Measurements from ENCODE around the gene MORN4. TPM values are rescaled to one million over a fixed set of nuclear protein-coding genes. Genes with fewer than 3 reads are reported as not detected.
"Not testable (repeated sequence)": the region's sequence is repeated elsewhere in the genome, so short reads cannot be mapped to it uniquely, and the experiment has no call there.

The MORN4 gene
- polyA plus RNA-seq, 10 donors = 3.7 to 7.6 (median 5.1) TPM

DNA sequence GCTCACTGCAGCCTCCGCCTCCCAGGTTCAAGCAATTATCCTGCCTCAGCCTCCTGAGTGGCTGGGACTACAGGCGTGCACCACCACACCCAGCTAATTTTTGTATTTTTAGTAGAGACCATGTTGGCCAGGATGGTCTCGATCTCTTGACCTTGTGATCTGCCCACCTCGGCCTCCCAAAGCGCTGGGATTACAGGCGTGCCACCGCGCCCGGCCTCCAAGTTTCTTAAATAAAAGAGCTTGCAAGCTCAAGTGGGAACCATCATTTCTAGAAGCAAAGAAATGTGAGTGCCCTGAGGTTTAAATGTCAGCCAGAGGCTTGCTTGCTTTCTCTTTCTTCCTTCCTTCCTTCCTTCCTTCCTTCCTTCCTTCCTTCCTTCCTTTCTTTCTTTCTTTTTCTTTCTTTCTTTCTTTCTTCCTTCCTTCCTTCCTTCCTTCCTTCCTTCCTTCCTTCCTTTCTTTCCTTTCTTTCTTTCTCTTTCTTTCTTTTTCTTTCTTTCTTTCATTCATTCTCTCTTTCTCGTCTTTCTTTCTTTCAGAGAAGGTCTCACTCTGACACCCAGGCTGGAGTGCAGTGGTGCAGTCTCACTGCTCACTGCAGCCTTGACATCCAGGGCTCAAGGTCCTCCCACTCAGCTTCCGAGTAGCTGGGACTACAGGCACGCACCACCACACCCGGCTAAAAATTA is 9.3 kb upstream of the MORN4 start:
- DNase-seq = not testable (repeated sequence)

DNA sequence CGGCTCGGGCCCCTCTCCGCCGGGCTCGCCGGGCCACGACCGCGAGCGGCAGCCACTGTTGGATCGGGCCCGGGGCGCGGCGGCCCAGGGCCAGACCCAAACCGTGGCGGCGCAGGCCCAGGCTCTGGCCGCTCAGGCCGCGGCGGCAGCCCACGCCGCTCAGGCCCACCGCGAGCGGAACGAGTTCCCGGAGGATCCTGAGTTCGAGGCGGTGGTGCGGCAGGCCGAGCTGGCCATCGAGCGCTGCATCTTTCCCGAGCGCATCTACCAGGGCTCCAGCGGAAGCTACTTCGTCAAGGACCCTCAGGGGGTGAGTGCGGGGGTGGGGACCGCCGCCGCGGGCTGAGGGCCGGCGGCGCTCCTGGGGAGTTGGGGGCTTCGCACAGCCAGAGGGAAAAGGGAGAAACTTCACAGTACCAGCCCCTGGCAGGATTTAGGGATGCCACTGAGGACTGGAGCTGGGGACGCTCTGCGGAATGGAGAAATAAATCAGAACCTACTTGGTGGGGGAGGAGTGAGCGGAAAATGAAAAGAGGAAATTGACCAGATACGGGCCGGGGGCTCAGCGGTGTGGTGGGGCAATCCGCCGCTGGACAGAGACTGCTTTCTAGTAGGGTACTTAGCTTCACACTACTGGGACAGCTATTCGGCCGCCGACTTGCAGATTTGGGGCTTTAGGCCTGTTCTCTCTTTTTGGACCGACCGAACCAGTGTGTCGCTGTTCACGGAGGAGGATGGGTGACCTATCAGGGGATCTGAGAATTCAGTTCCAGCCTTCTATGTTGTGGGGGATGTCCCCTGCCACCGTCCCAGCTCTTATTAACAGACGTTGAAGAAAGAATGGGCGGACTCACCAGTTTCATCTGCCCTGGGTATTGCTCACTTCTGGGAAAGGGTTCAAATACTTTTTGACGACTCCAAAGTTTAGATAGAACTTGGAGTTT is 7.8 kb upstream of the MORN4 start:
- DNase-seq = peak; percentile 15 to 76 (median 45)

DNA sequence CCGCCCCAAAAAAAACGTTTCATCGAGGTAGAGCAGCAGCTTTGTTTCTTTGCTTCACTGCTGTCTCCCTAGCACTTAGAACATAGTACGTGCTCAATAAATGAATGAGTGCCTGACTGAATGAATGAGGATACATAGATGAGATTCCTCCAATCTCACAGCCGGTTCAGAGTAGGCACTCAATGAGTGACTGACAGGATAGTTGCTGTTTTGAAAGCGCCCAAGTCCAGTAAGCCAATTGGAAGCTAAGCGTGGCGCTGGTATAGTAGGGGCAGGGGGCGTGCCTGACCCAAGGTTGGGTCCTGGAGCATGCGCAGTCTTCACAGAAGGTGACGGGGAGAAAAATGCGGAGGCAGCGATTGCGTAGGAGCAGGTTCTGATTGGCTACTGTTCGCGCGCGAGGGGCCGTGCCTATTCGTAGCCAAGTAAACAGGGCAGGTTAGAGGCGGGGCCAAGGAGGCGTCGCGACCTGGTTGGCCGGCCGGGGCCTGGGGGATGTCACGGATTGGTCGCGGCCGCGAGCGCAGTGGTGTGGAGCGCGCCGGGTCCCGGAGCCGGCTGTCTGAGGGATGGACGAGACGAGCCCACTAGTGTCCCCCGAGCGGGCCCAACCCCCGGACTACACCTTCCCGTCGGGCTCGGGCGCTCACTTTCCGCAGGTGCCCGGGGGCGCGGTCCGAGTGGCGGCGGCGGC is 7.0 kb upstream of the MORN4 start, which contains the start of gene PI4K2A:
Gene PI4K2A, plus strand, starts transcription at position 498 of the 694 bp plus-strand sequence. Its CDS starts 72 bp downstream, at position 570.
- DNase-seq = peak; percentile 98 to 99 (median 99)

DNA sequence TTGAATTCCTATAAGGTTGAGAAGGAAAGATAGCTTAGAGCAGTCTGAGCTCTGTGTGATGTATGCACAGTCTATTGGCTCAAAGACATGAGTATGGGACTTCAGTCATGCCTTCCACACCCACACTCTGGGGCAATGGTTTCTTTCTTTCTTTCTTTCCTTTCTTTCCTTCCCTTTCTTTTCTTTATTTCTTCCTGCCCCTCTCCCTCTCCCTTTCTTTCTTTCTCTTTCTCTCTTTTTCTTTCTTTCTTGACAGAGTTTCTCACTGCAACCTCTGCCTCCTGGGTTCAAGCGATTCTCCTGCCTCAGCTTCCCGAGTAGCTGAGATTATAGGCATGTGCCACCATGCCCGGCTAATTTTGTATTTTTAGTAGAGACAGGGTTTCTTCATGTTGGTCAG is 5.8 kb upstream of the MORN4 start:
- DNase-seq = not testable (repeated sequence)

DNA sequence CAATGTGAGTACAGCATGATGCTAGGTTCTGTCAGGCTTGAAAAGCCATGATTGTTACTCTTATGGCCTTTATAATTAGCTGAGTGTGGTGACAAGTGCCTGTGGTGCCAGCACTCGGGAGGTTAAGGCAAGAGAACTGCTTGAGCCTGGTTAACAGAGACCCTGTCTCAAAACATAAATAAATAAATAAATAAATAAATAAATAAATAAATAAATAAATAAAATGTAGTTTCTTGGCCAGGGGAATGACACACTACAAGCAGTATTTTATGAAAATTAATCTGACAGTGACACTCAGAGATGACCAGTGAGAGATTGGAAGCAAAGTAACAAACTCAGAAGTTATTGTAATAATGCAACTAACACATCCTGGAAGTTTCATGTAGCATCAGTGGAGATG is 2.3 kb upstream of the MORN4 start:
- DNase-seq = no peak

DNA sequence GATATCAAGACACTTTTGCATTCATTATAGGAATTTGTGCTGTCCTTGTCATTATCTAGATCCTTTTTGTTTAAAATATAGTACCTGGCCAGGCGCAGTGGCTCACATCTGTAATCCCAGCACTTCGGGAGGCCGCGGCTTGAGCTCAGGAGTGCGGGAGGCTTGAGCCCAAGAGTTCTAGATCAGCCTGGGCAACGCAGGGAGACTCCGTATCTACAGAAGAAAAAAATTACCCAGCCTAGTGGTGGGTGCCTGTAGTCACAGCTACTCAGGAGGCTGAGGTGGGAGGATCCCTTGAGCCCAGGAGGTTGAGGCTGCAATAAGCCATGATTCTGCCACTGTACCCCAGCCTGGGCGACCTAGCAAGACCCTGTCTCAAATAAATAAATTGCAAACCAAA is 621 bp upstream of the MORN4 start:
- DNase-seq = no peak

DNA sequence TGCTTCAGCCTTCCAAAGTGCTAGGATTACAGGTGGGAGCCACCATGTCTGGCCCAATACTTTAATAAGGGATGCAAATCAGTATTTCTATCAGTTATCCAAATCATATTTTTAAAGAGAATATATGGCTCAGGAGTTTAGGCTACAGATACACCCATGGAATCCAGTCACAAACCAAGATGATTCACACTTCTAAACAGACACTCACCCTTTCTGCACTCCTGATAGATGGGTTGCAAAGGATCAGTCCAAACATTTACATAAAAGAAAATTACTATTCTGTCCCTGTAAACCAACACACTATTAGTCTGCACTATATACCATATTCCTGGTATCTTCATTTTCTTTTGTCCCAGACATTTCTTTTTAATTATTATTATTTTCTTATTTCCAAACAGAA is 2.2 kb downstream of the MORN4 start:
- DNase-seq = no peak

DNA sequence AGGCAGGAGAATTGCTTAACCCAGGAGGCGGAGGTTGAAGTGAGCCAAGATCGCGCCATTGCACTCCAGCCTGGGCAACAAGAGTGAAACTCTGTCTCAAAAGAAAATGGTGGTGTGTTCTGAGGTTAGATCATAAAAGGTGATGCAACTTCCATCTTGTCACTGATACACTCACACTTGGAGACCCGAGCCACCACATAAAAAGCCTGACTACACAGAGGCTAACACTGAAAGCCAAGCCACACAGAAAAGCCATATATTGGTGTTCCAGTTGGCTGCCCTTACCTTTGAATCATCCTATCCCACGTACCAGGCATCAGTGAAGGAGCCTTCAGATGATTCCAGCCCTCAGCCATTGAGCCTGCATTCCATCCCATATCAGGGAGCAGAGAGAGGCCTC is 4.0 kb downstream of the MORN4 start:
- DNase-seq = no peak

DNA sequence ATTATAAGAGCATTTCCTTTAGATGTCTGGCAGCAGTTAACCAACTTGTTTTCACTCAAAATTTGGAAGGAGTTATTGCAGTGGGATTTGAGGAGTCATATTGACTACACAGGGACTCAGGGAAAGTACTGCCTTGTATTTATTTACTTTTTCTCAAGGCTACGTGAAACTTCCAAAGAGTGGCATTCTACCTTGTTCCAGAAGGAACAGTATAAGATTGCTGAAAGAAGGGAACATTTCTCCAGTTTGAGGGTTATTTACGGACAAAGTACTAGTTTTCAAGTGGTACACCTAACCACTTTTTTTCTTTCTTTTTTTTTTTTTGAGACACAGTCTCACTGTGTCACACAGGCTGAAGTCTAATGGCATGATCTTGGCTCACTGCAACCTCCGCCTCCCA is 5.1 kb downstream of the MORN4 start:
- no peak for DNase-seq

DNA sequence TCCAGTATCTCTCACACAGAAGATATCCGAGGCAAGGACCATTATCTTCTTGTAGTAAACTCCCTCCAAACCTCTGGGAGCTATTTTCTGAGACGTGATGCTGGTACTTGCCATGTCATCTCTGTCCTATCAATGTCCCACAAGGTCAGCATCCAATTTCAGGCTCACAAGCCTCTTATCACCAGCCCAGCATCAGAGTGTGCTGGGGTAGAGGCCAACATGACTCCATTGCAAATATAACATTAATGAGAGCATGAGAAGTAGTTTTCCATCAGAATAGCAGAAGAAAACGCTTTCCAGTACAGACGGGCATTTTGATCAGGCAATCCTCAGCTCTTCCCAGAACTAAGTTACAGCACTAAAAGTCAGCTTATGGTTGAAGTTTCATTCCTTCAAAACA is 5.6 kb downstream of the MORN4 start:
- no peak for DNase-seq

DNA sequence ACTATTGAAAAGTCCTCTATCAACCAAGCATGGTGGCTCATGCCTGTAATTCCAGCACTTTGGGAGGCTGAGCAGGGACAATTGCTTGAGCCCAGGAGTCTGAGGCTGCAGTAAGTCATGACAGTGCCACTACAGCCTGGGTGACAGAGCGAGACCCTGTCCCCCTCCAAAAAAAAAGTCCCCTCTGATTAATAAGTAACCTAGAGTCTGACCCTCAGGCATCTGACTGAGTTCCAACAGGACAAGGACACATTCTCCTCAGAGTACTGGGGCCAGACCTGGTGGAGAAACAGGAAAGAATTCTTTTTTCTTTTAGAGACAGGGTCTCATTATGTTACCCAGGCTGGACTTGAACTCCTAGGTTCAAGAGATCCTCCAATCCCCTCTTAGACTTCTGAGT is 10.0 kb downstream of the MORN4 start:
- DNase-seq = no peak

DNA sequence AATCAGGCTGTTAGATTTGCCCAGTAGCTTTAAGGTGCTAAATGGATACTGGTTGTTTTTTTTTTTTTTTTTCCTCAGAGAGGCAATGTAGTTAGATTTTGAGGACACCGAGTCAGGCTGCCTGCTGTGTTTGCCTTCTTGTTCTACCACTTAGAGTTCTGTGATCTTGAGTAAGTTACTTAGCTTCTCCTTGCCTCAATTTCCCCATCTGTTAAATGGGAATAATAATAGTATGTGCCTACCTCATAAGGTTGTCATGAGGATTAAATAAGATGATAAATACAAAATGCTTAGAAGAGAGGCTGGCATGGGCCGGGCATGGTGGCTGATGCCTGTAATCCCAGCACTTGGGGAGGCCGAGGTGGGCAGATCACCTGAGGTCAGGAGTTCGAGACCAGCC is 14.6 kb downstream of the MORN4 start:
- DNase-seq = no peak

DNA sequence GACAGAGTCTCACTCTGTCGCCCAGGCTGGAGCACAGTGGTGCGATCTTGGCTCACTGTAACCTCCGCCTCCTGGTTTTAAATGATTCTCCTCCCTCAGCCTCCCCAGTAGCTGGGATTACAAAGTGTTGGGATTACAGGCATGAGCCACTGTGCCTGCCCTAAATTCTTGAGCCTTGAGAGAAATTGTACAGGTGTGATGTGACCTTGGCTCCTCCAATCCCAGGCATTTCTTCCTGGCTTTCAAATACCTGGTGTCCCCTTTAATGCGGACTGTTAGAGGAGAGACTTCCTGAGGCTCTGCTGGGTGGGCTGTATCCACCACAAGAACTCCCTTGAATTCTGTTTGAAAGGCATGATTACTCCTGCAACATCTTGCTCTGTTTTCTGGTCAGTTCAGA is 15.0 kb downstream of the MORN4 start:
- no peak for DNase-seq

DNA sequence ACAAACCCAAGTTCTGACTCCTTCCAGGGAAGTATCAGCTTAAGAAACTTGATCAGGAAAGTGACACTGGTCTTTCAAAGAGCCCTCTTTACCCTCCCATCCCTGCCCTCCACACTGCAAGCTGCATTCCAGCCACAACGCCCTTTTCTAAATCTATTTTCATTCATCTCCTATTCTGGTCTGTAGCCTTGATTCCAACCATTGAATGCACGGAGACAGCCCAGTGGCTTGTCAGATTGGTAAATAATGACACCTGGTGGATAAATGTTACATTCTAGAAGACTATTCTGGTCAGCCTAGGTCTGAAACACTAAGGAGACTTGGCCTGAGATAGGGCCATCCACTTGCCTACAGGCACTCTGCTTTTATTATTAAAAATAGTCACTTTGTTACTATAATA is 20.9 kb downstream of the MORN4 start:
- peak in 2 of 3 donors; percentile 63 to 72 for DNase-seq

DNA sequence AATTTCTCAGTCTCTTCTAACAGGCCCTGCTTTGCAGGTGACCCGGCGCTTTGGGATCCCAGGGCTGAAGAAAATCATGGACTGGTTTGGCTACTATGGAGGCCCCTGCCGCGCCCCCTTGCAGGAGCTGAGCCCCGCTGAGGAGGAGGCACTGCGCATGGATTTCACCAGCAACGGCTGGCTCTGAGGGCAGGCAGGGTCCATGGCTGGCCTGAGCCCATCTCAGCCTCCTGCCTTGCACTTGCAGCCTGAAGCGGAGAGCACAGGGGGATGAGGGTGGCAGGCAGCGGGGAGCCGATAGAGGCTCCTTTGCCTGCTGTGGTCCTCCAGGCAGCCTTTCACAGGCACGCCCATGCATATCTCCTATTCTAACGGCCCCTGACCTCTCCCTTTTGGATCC is 21.8 kb downstream of the MORN4 start:
- no peak for DNase-seq

DNA sequence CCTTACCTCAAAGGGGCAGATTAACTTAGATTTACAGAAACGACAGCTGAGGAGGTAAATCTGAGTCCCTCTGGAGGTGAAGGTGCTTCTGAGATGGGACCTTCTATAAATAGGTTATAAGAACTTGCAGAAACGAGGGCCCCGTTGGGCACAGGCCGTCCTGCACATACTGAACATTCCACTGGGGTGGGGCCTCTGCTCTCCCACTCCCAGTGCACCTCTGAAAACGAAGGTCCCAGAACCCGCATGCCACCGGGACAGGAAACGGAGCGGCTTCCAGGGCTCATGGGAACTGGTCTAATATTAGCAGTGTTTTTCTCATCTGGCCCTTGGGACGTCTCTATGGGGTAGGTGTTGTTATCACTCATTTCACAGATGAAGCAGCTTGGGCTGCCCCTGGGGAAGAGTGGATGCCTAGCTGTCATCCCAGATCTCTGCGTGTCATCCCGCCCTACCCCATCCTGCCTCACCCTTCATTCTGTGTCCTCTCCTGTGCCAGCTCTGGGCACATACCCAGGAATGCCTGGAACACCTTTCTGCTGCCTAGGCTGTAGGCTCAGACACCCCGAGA is 24.2 kb downstream of the MORN4 start:
- DNase-seq = peak in 1 of 3 donors; percentile 20

DNA sequence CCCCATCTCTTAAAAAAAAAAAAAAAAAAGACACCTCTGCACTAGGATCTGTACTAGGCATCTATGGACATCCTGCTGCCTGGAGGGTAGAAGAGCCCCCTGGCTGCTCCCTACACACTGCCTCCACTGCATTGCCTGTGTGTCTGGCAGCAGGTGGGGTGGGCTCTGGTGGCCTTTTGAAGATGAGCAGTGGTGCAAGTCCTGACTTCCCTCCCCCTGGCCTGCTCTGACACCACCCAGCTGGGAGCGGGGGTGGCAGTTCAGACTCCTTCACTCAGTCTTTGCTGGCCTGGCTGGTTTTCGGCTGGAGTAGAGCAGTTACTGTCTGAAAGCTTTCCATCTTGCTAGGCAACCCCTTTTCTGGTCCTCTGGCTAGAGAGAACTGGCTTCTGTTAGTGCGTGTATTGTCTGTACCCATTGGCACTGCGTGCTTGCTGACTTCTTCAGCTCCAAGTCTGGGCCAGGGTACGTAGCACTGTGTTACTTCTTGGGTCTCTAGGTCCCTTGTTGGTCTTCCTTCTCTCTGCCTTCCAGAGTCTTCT is 26.1 kb downstream of the MORN4 start:
- no peak for DNase-seq

DNA sequence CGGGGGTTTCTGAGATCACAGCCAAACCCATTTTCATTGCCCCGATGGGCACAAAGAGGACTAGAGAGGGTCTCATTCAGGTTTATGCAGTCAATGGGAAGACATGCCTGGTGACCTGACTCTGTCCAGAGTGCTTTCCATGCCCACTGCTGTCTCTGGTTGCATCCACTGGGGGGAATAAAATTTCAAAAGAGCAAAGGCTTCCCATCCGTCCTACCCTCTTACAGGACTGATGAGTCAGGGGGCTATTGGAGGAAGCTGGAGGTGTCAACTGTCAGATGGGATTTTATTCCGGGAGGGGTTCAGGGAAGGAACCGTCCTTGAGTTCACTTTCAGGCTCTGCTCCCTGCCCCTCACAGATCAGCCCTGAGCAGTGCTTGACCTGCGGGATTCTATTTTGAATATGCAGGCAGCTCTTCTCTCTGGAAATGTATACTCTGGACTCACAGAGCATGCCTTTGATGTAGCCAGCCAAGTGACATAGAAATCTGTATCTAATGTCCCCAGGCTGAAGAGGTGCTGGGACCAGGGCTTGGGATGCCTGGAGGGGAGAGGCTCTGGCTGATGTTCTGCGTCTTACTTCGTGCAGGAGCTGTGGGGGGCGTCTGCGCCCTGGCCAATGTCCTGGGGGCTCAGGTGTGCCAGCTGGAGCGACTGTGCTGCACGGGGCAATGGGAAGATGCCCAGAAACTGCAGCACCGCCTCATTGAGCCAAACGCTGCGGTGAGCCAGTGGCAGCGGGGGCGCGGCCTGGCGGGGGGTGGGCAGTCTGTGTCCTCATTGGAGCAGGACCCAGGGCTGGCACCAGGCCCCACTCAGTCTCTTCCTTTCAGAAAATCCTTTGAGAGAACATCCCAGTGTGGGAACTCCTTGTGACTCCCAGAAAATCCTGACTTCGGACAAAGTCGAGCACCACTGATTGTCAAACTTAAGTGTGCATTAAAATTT is 31.8 kb downstream of the MORN4 start:
- DNase-seq = no peak

DNA sequence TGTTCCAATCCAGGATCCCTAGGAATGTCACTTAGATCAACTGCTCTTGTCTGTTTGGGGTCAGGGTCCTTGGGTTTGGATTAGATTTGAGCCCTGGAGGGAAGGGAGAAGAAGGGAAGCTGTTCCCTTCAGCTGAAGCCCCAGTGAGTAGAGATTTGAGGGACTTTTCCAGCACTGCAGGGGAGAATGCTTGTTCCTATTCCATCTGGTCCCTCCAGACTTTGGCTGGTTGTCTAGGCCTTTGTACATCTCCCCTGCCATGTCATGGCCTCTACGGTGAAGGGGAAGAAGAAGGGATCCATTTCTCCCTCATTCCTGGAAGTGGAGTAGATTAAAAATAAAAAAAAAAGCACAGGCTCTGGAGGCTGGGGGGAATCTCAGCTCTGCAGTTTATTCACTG is 32.7 kb downstream of the MORN4 start:
- DNase-seq = no peak

DNA sequence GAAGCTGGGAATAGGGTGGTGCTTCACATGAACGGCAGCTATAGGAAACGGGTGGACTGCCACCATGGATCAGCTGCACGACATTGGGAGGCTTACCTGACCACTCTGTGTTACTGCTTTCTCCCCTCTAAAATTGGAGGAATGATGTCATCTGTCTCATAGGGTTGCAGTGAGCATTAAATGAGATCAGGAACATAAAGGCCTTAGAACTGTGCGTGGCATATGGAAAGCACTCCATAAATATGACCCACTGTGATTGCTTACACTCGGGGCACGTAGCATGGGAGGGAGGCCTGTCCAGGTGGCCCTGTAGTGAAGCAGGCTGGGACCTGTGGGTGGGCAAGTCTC is 34.1 kb downstream of the MORN4 start:
- DNase-seq = no peak

Data from muscle of back (tissue), 11 donors.